ENCODE measurements around the gene TUBA3D.
"Not testable (repeated sequence)": the region's sequence is repeated elsewhere in the genome, so short reads cannot be mapped to it uniquely, and the experiment has no call there.

The TUBA3D gene

GRCh38 chr2:131473266-131473665, 2.7 kb upstream of the TUBA3D start:
- not testable (repeated sequence) for H3K9ac ChIP-seq (ENCODE audit: low read length); H3K4me3 ChIP-seq (ENCODE audit: low read length); H3K27ac ChIP-seq (ENCODE audit: low read depth, low read length); H3K27me3 ChIP-seq (ENCODE audit: control insufficient read depth, insufficient read depth, low read length); H3K36me3 ChIP-seq (ENCODE audit: control insufficient read depth, insufficient read depth, low read length); H3K4me1 ChIP-seq (ENCODE audit: control insufficient read depth, insufficient read depth, low read length)

DNA sequence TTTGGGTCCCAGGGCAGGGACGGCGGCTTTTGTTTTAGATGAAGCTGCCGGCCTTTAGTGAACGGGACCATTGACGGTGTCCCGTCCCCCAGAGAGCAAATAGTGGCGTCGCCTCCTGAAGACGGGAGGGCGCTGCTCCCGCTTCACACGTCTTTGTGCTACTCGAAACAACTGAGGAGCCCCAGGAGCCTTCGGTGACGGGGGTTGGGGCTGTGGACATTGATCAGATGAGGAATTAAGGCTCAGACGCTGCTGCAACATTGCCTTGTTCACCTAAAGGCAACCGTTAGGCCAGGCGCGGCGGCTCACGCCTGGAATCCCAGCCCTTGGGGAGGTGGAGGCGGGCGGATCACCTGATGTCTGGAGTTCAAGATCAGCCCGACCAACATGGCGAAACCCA, 444 bp downstream of the TUBA3D start:
- not testable (repeated sequence) for H3K4me3 ChIP-seq (ENCODE audit: low read length); H3K9ac ChIP-seq (ENCODE audit: low read length); H3K27ac ChIP-seq (ENCODE audit: low read depth, low read length); H3K27me3 ChIP-seq (ENCODE audit: control insufficient read depth, insufficient read depth, low read length); H3K4me1 ChIP-seq (ENCODE audit: control insufficient read depth, insufficient read depth, low read length); H3K36me3 ChIP-seq (ENCODE audit: control insufficient read depth, insufficient read depth, low read length)

DNA sequence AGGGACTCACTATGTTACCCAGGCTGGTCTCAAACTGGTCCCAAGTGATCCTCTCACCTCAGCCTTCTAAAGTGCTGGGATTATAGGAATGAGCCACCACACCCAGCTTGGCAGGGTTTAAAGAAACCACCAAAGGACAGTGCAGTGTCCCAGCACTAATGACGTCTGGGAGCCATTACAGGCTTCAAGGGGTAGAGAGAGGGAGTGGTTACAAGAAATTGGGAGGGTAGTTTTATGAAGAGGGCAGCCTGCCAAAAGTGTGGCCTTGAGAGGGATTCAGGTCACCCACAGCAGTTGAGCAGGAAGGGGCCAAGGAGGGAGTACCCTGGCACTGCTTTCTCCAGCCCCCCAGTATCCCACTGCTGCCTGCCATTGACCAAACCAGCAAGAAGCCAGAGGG, 1.3 kb downstream of the TUBA3D start:
- H3K9ac ChIP-seq (ENCODE audit: low read length); H3K27ac ChIP-seq (ENCODE audit: low read depth, low read length); H3K36me3 ChIP-seq (ENCODE audit: control insufficient read depth, insufficient read depth, low read length); H3K4me3 ChIP-seq (ENCODE audit: low read length); H3K27me3 ChIP-seq (ENCODE audit: control insufficient read depth, insufficient read depth, low read length); H3K4me1 ChIP-seq (ENCODE audit: control insufficient read depth, insufficient read depth, low read length): not testable (repeated sequence)

DNA sequence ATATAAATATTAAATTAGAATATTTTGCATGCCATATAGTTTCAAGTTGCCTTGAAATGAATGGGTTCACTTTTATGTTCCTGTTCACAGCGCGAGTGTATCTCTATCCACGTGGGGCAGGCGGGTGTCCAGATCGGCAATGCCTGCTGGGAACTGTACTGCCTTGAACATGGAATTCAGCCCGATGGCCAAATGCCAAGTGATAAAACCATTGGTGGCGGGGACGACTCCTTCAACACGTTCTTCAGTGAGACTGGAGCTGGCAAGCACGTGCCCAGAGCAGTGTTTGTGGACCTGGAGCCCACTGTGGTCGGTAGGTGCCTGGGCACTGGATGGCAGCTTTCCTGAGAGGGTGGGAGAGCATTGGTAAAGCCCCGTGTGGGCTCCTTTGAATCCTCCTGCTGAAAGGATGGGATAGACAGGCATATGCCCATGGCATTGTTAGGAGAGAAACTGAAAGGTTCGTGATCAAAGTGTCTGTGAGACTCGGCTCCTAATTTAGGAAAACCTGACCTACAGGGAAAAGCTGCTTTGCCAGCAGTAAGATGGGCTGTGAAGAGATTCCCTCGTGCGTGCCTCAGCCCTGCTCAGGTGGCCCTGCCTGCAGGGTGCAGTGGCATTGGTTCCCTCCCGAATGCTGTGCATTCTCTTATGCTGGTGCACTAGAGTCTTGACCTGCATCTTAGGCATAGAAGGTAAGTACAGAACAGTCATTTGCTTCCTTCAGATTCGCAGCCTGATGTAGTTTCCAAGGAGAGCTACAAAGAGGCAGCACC, 2.3 kb downstream of the TUBA3D start:
- H3K4me3 ChIP-seq (ENCODE audit: low read length); H3K9ac ChIP-seq (ENCODE audit: low read length); H3K27me3 ChIP-seq (ENCODE audit: control insufficient read depth, insufficient read depth, low read length); H3K4me1 ChIP-seq (ENCODE audit: control insufficient read depth, insufficient read depth, low read length); H3K27ac ChIP-seq (ENCODE audit: low read depth, low read length); H3K36me3 ChIP-seq (ENCODE audit: control insufficient read depth, insufficient read depth, low read length): not testable (repeated sequence)

DNA sequence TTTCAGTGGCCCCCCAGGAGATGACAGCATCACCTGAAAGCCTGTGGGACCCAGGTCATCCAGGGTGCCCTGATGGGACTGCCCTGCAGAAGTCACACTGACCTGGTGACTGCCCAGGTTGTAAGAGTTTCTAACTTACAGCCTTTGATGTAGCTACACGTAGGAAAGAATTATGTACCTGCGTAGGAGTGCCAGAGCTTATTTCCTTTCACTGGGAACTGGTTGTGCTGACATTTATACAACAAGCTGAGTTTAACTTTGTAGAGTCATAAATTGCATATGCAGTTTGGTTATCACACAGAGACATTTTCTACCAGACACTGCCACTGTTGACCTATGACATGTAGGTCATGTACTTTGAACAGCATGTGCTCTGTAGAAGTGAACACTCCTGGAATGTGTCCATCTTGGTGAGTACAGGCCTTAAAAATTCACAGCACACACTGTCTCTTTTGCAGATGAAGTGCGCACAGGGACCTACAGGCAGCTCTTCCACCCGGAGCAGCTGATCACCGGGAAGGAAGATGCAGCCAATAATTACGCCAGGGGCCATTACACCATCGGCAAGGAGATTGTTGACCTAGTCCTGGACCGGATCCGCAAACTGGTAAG, 3.0 kb downstream of the TUBA3D start:
- H3K4me3 ChIP-seq (ENCODE audit: low read length); H3K27ac ChIP-seq (ENCODE audit: low read depth, low read length); H3K27me3 ChIP-seq (ENCODE audit: control insufficient read depth, insufficient read depth, low read length); H3K9ac ChIP-seq (ENCODE audit: low read length); H3K36me3 ChIP-seq (ENCODE audit: control insufficient read depth, insufficient read depth, low read length); H3K4me1 ChIP-seq (ENCODE audit: control insufficient read depth, insufficient read depth, low read length): not testable (repeated sequence)

DNA sequence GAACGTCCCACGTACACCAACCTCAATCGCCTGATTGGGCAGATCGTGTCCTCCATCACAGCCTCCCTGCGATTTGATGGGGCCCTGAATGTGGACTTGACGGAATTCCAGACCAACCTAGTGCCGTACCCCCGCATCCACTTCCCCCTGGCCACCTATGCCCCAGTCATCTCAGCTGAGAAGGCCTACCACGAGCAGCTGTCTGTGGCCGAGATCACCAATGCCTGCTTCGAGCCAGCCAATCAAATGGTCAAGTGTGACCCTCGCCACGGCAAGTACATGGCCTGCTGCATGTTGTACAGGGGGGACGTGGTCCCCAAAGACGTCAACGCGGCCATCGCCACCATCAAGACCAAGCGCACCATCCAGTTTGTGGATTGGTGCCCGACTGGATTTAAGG, 4.4 kb downstream of the TUBA3D start:
- H3K36me3 ChIP-seq (ENCODE audit: control insufficient read depth, insufficient read depth, low read length); H3K4me1 ChIP-seq (ENCODE audit: control insufficient read depth, insufficient read depth, low read length); H3K27ac ChIP-seq (ENCODE audit: low read depth, low read length); H3K27me3 ChIP-seq (ENCODE audit: control insufficient read depth, insufficient read depth, low read length); H3K4me3 ChIP-seq (ENCODE audit: low read length); H3K9ac ChIP-seq (ENCODE audit: low read length): not testable (repeated sequence)

DNA sequence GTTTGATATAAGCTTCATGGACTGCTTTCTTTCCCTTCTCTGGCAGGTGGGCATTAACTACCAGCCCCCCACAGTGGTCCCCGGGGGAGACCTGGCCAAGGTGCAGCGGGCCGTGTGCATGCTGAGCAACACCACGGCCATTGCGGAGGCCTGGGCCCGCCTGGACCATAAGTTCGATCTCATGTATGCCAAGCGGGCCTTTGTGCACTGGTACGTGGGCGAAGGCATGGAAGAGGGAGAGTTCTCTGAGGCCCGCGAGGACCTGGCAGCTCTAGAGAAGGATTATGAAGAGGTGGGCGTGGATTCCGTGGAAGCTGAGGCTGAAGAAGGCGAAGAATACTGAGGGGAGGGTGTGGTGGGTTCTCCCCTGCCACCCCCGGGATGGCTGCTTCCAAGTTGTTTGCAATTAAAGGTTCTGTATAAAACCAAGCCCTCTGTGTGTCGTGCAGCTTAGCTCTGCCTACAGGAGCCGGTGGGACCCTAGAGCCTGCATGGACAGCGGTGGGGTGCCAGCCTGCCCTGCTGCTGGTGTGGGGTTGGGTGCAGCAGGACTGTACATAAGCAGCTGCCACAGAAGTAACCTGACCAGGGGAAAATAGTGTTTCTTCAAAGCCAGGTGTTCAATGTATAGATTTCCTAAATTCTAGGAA, 6.7 kb downstream of the TUBA3D start:
- H3K4me1 ChIP-seq (ENCODE audit: control insufficient read depth, insufficient read depth, low read length); H3K36me3 ChIP-seq (ENCODE audit: control insufficient read depth, insufficient read depth, low read length); H3K9ac ChIP-seq (ENCODE audit: low read length); H3K27me3 ChIP-seq (ENCODE audit: control insufficient read depth, insufficient read depth, low read length); H3K4me3 ChIP-seq (ENCODE audit: low read length); H3K27ac ChIP-seq (ENCODE audit: low read depth, low read length): not testable (repeated sequence)

DNA sequence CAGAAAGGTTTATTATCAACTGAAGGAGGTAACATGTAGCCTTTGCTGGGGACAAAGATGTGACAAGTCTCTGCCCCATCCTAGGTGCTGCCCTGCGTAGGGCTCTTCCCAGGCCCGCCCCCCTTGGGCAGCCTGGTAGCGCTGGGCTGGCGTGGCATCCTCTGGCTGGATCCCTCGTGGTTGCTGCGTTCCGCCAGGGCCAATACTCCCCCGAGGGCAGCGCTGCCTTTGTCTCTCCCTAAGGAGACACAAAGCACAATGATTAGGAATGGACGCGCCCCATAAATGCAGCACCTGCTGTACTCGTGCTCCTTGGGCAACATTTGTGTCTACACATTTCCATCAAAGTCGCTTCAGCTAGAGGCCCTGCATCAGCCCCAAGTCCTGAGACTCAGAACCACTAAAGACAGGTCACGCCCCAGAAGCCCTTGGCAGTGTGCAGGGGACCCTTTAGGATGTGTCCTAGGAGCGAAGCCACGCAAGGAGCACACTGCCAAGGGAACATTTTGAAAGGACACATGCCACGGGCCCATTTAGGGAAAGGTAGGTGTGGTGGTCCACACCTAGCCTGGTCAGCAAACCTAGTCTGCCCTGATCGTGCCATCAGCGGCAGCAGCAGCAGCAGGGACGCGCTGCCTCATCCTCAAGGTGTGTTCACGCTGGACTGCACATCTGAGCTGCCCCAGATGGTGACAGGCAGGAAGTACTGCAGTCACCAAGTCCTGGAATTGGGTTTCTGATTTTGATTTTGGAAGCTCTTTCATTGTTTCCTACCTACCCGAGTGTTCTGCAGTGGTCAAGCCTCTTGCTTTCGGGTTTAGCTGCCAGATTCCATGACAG, 8.3 kb downstream of the TUBA3D start:
- not testable (repeated sequence) for H3K27ac ChIP-seq (ENCODE audit: low read depth, low read length); H3K36me3 ChIP-seq (ENCODE audit: control insufficient read depth, insufficient read depth, low read length); H3K4me1 ChIP-seq (ENCODE audit: control insufficient read depth, insufficient read depth, low read length); H3K4me3 ChIP-seq (ENCODE audit: low read length); H3K27me3 ChIP-seq (ENCODE audit: control insufficient read depth, insufficient read depth, low read length); H3K9ac ChIP-seq (ENCODE audit: low read length)

DNA sequence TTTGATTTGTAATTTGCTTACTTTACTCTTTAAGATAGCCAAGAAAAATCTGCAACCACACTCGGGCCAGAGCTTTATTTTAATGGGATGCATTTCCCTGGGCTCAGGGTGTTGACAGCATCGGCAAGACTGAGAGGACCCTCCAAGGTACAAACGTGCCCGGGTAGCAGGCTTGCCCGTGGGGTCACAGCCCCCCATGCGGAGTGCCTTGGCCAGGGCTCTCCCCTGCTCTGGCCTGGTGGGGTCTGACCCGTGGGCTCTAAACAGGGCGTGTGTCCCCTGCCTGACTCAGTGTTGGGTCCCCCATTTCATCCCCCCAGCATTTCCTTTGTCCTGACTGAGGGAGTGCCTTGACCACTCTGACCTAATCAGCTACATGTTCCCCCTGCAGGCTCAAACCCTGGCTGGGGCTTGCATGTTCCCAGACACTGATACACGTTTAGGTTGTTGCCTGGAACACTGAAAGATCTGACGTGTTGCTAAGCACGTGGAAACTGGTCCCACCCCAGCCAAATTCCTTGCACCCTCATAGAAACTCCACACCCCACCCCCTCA, 9.1 kb downstream of the TUBA3D start:
- H3K4me3 ChIP-seq (ENCODE audit: low read length); H3K27ac ChIP-seq (ENCODE audit: low read depth, low read length); H3K4me1 ChIP-seq (ENCODE audit: control insufficient read depth, insufficient read depth, low read length); H3K27me3 ChIP-seq (ENCODE audit: control insufficient read depth, insufficient read depth, low read length); H3K36me3 ChIP-seq (ENCODE audit: control insufficient read depth, insufficient read depth, low read length); H3K9ac ChIP-seq (ENCODE audit: low read length): not testable (repeated sequence)

- not testable (repeated sequence) for H3K4me1 ChIP-seq (ENCODE audit: control insufficient read depth, insufficient read depth, low read length); H3K27ac ChIP-seq (ENCODE audit: low read depth, low read length)
Observed at GRCh38 chr2:131486201-131486902, 10.4 kb downstream of the TUBA3D start.

DNA sequence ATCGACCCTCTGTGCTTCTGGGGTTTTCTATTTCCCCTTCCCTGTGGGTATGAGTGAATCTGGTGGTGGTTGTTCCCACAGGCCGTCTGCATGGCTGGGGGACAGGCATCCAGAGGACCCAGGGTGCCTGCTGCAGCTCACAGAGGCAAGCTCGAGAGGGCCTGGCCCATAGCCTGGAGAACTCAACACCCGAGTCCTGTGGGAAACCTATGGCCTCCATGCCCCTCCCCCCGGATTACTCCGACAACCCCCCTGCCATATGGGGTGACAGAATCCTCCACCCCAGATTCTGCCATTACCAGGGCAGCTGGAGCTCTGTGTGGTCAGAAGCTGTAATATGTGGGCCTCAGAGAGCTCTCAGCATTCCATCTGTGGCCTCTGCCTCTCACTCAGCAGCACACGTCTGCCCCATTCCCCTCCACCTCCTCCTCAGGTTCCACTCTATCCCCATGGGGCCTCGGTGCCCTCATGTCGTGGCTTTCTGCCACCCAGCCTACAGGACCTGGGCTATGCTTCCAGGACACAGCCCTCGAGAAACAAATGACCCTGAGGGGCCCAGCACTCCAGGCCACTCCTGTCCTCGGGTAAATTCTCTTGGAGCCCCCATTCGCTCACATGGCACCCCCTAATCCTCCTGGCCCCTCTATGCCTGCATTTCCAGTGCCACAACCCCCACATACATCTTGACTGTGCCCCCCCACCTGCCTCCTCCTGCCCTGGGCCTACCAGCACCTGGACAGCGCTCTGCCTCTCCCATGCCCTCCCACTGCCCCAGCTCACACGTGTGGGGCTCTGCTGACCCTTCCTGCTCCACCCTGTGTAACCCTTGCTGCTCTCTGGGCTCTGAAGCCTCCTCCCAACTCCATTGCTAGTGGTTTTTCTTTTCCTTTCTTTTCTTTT, 12.6 kb downstream of the TUBA3D start:
- H3K36me3 ChIP-seq (ENCODE audit: control insufficient read depth, insufficient read depth, low read length) = no peaks in the 10 kb centered on the region
- H3K27ac ChIP-seq (ENCODE audit: low read depth, low read length) = no peak overlapping the region
- H3K9ac ChIP-seq (ENCODE audit: low read length) = no peak overlapping the region
- H3K4me1 ChIP-seq (ENCODE audit: control insufficient read depth, insufficient read depth, low read length) = peaks cover 5% of the 10 kb centered on the region
- no peaks in the 10 kb centered on the region for H3K27me3 ChIP-seq (ENCODE audit: control insufficient read depth, insufficient read depth, low read length)
- no peak overlapping the region for H3K4me3 ChIP-seq (ENCODE audit: low read length)

More at GRCh38 chr2:131486201-131486902, 10.4 kb downstream of the TUBA3D start:
- not testable (repeated sequence) for H3K27me3 ChIP-seq (ENCODE audit: control insufficient read depth, insufficient read depth, low read length); H3K9ac ChIP-seq (ENCODE audit: low read length); H3K4me3 ChIP-seq (ENCODE audit: low read length); H3K36me3 ChIP-seq (ENCODE audit: control insufficient read depth, insufficient read depth, low read length)

Data from rectal smooth muscle tissue (tissue), 1 donor.